Measurements from ENCODE around the gene TREM1. TPM values are rescaled to one million over a fixed set of nuclear protein-coding genes. Genes with fewer than 3 reads are reported as not detected.

TREM1 gene
- total RNA-seq, 4 donors from 2014 or later, result 0.27 TPM; not detected in 3

DNA sequence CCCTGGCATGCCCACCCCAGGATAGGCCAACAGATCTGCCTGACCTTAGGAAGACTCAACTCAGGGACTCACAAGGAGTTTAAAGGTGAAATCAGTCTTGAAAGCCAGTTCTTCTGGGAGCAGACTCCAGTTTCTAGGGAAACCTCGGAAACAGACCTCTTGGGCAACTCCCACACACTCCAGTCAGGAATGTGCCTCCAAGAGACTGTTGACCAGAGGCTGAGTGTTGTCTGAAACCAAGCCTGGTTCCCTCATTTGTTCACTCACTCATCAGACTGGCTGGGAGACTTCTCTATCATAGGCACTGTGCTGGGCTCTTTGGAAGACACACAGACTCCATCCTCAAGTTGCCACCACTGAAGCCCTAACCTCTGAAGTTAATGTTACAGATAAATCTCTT is 1.8 kb downstream of the TREM1 start:
- peaks cover 4% of the 10 kb centered on the region for H3K27me3 ChIP-seq
- intact Hi-C loops (cut with DNase I; ENCODE audit: low total_unique reads), result no loop called here
- in situ Hi-C loops (cut with MboI; ENCODE audit: low pct_ligation_motif_present in 1 of 4, low pct_unique_long_range_greater_than_20kb in 1 of 4, low sequenced_read_pairs in 3 of 4), result no loop called here
- TF ChIP-seq POLR2AphosphoS5 (IDR thresholded peaks at IDR 0.05) (no peak), POLR2A (IDR thresholded peaks at IDR 0.05) (no peak), EP300 (IDR thresholded peaks at IDR 0.05; ENCODE audit: low read depth) (no peak)
- TF ChIP-seq, protein P1, sequence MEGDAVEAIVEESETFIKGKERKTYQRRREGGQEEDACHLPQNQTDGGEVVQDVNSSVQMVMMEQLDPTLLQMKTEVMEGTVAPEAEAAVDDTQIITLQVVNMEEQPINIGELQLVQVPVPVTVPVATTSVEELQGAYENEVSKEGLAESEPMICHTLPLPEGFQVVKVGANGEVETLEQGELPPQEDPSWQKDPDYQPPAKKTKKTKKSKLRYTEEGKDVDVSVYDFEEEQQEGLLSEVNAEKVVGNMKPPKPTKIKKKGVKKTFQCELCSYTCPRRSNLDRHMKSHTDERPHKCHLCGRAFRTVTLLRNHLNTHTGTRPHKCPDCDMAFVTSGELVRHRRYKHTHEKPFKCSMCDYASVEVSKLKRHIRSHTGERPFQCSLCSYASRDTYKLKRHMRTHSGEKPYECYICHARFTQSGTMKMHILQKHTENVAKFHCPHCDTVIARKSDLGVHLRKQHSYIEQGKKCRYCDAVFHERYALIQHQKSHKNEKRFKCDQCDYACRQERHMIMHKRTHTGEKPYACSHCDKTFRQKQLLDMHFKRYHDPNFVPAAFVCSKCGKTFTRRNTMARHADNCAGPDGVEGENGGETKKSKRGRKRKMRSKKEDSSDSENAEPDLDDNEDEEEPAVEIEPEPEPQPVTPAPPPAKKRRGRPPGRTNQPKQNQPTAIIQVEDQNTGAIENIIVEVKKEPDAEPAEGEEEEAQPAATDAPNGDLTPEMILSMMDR (IDR thresholded peaks at IDR 0.05), result no peak
- DNase-seq, result no peak
- H3K36me3 ChIP-seq, result no peaks in the 10 kb centered on the region
- no peaks in the 10 kb centered on the region for H3K9me3 ChIP-seq
- no peak overlapping the region for H3K27ac ChIP-seq
- H3K4me1 ChIP-seq, result no peaks in the 10 kb centered on the region
- WGBS, 2 donors (ENCODE audit: low coverage in 1 of 2), result 67% methylated on average over 1 of the region's 1 CpG; no CpG with 5 or more reads in 1 of the 2 donors
- no peak overlapping the region for H3K4me3 ChIP-seq

DNA sequence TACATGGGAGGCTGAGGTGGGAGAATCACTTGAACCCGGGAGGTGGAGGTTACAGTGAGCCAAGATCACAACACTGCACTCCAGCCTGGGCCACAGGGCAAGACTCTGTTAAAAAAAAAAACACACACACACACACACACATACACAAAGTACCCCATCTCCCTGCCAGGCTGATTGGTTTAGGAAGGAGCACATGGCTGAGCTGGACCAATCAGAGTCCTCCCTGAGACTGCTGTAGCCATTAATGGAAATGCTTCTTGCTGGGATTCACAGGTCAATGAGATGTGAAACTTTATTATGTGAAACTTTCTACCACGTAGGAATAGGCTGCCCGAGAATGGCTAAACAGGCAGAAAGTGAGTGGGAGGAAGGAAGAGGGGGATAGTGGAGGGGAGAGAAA is 2.9 kb downstream of the TREM1 start:
- H3K36me3 ChIP-seq, result no peaks in the 10 kb centered on the region
- intact Hi-C loops (cut with DNase I; ENCODE audit: low total_unique reads) (no loop called here), in situ Hi-C loops (cut with MboI; ENCODE audit: low pct_ligation_motif_present in 1 of 4, low pct_unique_long_range_greater_than_20kb in 1 of 4, low sequenced_read_pairs in 3 of 4) (no loop called here)
- no peak overlapping the region for H3K27ac ChIP-seq
- TF ChIP-seq POLR2AphosphoS5 (IDR thresholded peaks at IDR 0.05), result no peak
- no peak overlapping the region for H3K4me3 ChIP-seq
- 78% methylated on average over 3 of the region's 3 CpGs; no CpG with 5 or more reads in 1 of the 2 donors for WGBS, 2 donors (ENCODE audit: low coverage in 1 of 2)
- peaks cover 4% of the 10 kb centered on the region for H3K27me3 ChIP-seq
- H3K4me1 ChIP-seq, result peaks cover 0 to 8% (median 1%) of the 10 kb centered on the region in 4 donors
- H3K9me3 ChIP-seq, result no peaks in the 10 kb centered on the region
- no peak for DNase-seq

DNA sequence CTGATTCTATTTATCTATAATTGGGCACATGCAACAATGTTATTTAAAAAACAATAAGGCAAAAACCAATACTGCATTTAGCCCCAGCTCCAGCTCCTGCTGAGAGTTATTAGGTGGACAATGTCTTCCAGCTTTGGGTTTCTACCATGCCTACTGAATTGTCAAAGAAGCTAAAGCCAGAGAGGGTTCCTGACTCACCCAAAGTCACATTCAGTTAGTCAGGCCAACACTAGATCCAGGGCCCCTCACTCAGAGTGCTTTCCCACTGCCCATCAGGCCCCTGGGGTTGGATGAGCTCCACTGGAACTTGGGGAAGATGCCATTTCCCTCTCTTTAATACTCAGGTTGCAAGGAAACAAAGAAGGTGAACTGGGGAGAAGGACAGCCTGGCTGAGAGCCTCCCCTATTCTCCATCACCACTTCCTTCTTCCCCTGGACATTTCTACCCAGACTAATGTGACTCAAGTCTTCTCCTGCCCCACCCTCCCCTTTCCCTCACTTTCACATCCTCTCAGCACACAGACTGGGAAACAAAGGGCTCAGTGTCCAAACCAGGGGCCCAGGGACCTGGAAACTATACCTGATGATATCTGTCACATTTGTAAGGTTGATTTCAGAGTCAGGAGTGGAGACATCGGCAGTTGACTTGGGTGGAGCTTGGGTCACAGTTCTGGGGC is 6.0 kb downstream of the TREM1 start:
- TF ChIP-seq EP300 (IDR thresholded peaks at IDR 0.05; ENCODE audit: low read depth), result no peak
- TF ChIP-seq, protein P1 (IDR thresholded peaks at IDR 0.05), result no peak
- TF ChIP-seq POLR2AphosphoS5 (IDR thresholded peaks at IDR 0.05), result no peak
- no peak for TF ChIP-seq POLR2A (IDR thresholded peaks at IDR 0.05)
- no peak for DNase-seq
- H3K36me3 ChIP-seq, result no peaks in the 10 kb centered on the region
- no peaks in the 10 kb centered on the region for H3K27me3 ChIP-seq
- in situ Hi-C loops (cut with MboI; ENCODE audit: low pct_ligation_motif_present in 1 of 4, low pct_unique_long_range_greater_than_20kb in 1 of 4, low sequenced_read_pairs in 3 of 4) (no loop called here), intact Hi-C loops (cut with DNase I; ENCODE audit: low total_unique reads) (no loop called here)
- no peak overlapping the region for H3K27ac ChIP-seq
- no peak overlapping the region for H3K4me3 ChIP-seq
- no peaks in the 10 kb centered on the region for H3K9me3 ChIP-seq
- 50 to 53% methylated on average over 1 of the region's 1 CpG for WGBS, 2 donors (ENCODE audit: low coverage in 1 of 2)
- H3K4me1 ChIP-seq, result peaks cover 0 to 8% (median 1%) of the 10 kb centered on the region in 4 donors

DNA sequence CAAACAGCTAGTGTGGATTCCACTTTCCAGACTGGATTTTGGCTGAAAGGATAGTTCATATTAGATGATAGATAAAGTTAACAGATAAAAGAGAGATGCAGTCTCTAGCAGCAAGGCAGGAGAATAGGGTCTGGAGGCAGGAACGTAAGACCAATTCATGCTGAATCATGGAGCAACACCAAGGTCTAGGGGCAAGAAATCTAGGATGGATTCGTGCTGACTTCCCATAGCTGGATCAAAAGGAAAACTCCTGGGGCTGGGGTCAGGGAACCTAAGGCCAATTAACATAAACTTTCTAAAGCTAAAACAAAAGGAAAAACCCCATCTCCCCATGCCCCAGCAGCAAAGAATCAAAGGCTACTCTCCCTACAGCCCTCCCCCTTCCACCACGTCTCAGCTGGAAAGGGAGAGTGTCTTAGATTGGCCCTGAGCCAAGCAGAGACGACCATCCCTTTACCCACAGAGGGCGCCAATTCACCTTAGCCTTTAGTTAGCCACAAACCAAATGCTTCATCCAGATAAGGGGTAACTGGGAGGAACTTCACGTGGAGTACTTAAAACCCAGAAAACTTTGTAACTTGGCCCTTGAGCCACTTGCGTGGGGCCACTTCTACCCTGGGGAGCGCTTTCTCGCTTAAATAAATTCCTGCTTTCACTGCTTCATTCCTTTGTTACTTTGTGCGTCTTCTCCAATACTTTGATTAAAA is 7.6 kb downstream of the TREM1 start:
- WGBS, 2 donors (ENCODE audit: low coverage in 1 of 2), result 42 to 53% methylated on average over 6 to 10 of the region's 10 CpGs
- intact Hi-C loops (cut with DNase I; ENCODE audit: low total_unique reads), result no loop called here
- peaks cover 0 to 8% (median 1%) of the 10 kb centered on the region in 4 donors for H3K4me1 ChIP-seq
- in situ Hi-C loops (cut with MboI; ENCODE audit: low pct_ligation_motif_present in 1 of 4, low pct_unique_long_range_greater_than_20kb in 1 of 4, low sequenced_read_pairs in 3 of 4), result no loop called here
- TF ChIP-seq, protein P1 (IDR thresholded peaks at IDR 0.05), result peak; percentile 20 to 28 (median 26)
- TF ChIP-seq EP300 (IDR thresholded peaks at IDR 0.05; ENCODE audit: low read depth) (no peak), POLR2A (IDR thresholded peaks at IDR 0.05) (no peak), POLR2AphosphoS5 (IDR thresholded peaks at IDR 0.05) (no peak)
- H3K27me3 ChIP-seq, result no peaks in the 10 kb centered on the region
- no peaks in the 10 kb centered on the region for H3K36me3 ChIP-seq
- H3K9me3 ChIP-seq, result no peaks in the 10 kb centered on the region
- H3K27ac ChIP-seq, result no peak overlapping the region
- peak; percentile 63 for DNase-seq
- no peak overlapping the region for H3K4me3 ChIP-seq
